ENCODE data around the gene ZNF283.
A peak's percentile ranks its signal among the peaks of the same experiment; 100 is the strongest.

ZNF283 gene

DNA sequence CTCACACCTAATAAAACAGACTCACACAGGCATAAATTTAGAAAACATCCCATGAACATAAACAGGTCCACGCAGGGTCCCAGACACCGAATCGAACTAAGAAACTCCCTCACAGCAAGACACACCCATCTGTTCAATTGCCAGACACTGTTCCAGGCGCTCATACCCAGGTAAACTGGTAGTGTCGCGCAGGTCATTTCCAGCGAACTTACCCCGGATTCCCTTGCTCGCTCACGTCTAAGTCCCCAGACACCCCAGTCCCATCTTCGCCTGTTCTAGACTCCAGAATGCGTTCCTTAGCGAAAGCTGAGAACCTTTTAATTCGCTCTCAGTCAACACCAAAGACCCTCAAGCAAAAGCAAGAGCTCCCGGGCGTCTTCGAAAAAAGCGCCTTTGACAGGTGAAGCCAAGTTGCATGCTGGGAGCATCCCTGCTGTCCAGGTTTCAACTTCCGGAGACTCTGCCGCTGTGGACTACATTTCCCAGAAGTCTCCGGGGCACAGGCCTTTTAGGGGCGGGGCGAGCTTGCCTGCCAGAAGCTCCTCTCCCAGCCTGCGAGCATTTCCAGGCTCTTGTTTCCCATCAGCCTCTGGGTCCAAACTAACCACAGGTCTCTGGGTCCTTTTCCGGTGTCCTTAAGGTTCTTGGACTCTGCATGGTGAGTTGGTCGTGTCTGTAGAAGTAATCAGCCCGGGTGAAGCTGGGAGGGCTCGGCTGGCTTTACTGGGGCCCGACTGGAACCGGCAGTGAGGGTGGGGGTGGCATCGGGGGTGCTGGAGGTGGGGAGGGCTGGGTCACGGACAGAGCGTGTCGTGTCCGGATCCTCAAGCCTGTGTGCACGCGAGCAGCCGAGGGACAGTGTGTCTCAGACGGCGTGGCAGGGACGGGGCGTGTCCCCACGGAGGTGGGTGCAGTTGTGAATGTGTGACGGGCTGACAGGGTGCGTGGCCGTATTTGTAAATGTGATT, at the start of gene ZNF283:
TSS of gene ZNF283 (plus strand) at position 535 of the 968 bp plus-strand sequence. CDS start 6,184 bp downstream, outside the sequence.
- H3K27me3 ChIP-seq (ENCODE audit: control insufficient read depth, insufficient read depth, low read length) = no peaks in the 10 kb centered on the region
- no peaks in the 10 kb centered on the region for H3K4me1 ChIP-seq (ENCODE audit: control insufficient read depth, low read depth, low read length)
- peak within 1 kb of the TSS; percentile 69 for H3K4me3 ChIP-seq (ENCODE audit: low read length)
- no peak within 1 kb of the TSS for H3K27ac ChIP-seq (ENCODE audit: low read length)
- peak within 1 kb of the TSS; percentile 39 for H3K9ac ChIP-seq (ENCODE audit: low read length)
- no peaks in the 10 kb centered on the region for H3K36me3 ChIP-seq (ENCODE audit: control insufficient read depth, low read depth, low read length)
- H3K9me3 ChIP-seq (ENCODE audit: control insufficient read depth, low read depth, low read length) = peaks cover 12% of the 10 kb centered on the region

DNA sequence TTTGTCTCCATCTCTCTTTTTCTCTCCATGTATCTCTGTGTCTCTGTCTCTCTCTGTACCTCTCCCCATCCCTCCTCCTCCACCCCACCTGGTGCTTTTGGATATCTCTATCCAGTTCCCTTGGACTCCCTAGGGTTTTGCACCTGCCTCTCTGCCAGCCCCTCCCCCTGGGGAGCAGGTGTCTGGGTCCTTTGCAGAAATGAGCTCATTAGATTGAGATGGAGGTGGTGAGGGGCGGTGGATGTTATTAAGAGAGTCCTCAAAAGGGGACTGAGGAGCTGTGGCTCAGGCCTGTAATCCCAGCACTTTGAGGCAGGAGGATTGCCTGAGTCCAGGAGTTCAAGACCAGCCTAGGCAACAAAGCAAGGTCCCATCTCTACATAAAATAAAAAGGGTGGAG, 48.5 kb upstream of the ZNF283 start:
- Histone ChIP-seq H3K27ac (ENCODE audit: low read length) (no peak overlapping the region), H3K27me3 (ENCODE audit: control insufficient read depth, insufficient read depth, low read length) (peaks cover 20% of the 10 kb centered on the region), H3K4me3 (ENCODE audit: low read length) (no peak overlapping the region), H3K9me3 (ENCODE audit: control insufficient read depth, low read depth, low read length) (no peaks in the 10 kb centered on the region), H3K9ac (ENCODE audit: low read length) (no peak overlapping the region), H3K36me3 (ENCODE audit: control insufficient read depth, low read depth, low read length) (no peaks in the 10 kb centered on the region), H3K4me1 (ENCODE audit: control insufficient read depth, low read depth, low read length) (peaks cover 10% of the 10 kb centered on the region)

DNA sequence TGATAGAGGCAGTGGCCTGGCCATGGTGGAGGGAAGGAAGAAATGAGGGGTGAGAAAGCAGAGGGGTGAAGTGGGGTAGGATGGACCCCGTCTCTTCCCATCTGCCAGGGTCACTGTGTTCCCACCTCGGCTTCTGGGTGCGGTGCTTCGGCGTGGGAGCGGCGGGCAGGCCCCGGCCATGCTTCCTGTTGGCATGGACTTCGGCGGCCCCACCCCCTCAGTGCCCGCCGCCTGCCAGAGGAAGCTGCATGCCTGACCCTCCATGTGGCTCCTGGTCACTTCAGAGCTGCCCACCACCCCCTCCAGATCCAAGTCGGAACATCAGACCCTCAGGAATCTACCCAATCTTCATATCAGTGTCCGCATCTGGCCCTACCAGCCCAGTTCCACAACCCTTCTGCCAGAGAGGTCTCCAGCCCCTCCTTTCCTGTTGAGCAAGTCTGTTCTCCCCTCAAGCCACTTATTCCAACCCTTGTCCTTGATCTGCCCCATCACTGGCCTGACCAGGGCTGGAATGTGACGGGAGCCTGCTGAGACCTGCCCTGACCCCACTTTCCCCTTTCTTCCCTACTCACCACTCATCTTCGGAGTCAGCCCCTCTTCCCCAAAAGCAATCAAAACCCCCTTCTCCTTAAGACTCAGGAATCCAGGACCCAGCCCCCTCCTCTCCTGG, 47.8 kb upstream of the ZNF283 start:
- Histone ChIP-seq H3K27me3 (ENCODE audit: control insufficient read depth, insufficient read depth, low read length) (peaks cover 13% of the 10 kb centered on the region), H3K9ac (ENCODE audit: low read length) (no peak overlapping the region), H3K4me3 (ENCODE audit: low read length) (no peak overlapping the region), H3K4me1 (ENCODE audit: control insufficient read depth, low read depth, low read length) (peaks cover 10% of the 10 kb centered on the region), H3K36me3 (ENCODE audit: control insufficient read depth, low read depth, low read length) (no peaks in the 10 kb centered on the region), H3K9me3 (ENCODE audit: control insufficient read depth, low read depth, low read length) (no peaks in the 10 kb centered on the region), H3K27ac (ENCODE audit: low read length) (no peak overlapping the region)

DNA sequence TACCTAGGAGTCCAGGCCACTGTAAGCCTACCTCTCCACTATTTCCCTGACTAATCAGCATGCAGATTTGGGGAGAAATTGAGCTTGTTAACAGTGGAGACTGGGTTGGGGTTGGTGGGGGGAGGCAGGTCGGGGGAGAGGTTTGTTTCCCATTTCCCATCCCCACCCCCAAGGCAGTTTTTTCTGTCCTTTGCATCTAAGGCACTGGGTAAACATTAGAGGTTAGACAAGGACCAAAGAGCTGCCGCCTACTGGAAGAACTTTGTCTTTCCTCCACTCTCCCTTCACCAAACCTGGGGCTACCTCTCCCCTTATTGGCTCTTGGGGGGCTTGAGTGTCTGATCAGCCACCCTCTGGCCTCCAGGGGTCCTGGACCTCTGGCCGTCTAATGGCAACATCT, 47.3 kb upstream of the ZNF283 start:
- H3K9me3 ChIP-seq (ENCODE audit: control insufficient read depth, low read depth, low read length) = no peaks in the 10 kb centered on the region
- no peak overlapping the region for H3K27ac ChIP-seq (ENCODE audit: low read length)
- H3K36me3 ChIP-seq (ENCODE audit: control insufficient read depth, low read depth, low read length) = no peaks in the 10 kb centered on the region
- H3K4me1 ChIP-seq (ENCODE audit: control insufficient read depth, low read depth, low read length) = peaks cover 10% of the 10 kb centered on the region
- H3K27me3 ChIP-seq (ENCODE audit: control insufficient read depth, insufficient read depth, low read length) = peaks cover 8% of the 10 kb centered on the region
- H3K4me3 ChIP-seq (ENCODE audit: low read length) = no peak overlapping the region
- no peak overlapping the region for H3K9ac ChIP-seq (ENCODE audit: low read length)

DNA sequence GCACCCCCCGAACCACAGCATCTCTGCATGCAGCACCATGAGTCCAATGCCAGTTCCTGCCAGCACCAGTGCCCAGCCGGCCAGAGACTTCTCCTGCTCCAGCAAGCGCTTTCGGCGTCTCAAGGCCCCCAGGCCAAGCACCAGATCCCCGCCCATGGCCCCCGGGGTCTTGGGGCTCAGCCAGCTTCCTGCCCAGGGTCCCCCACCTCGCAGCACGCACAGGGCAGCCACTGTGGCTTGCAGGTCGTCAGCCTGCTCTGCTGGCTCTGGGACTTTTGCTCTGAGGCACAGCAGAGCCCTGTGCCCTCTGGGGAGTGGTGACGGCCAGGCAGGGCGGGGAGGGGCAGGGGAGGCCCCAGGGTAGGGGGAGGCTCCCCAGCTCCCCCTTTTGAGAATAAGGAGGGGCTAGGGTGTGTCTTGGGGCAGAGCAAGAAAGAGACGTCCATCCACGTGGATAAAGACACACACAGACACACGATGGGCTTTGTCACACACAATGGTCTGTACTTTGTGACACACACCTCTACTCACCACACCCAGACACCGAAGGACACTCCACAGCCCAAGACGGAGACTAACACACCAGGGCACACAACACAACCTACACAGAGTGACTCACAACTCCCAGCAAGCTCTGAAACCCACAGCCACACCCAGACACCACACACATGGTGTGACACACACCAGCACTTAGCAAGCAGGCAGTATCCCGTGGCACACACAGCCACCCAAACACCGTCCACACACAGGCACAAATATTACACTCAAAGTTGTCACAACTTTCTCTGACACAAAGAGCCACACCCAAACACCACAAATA, 46.2 kb upstream of the ZNF283 start, which contains the start of gene KCNN4:
TSS of gene KCNN4 (minus strand) at position 268 of the 820 bp plus-strand sequence. CDS start at position 156, 112 bp downstream.
- Histone ChIP-seq H3K27ac (ENCODE audit: low read length) (no peak within 1 kb of the TSS), H3K4me1 (ENCODE audit: control insufficient read depth, low read depth, low read length) (peaks cover 10% of the 10 kb centered on the region), H3K9ac (ENCODE audit: low read length) (no peak within 1 kb of the TSS), H3K9me3 (ENCODE audit: control insufficient read depth, low read depth, low read length) (no peaks in the 10 kb centered on the region), H3K27me3 (ENCODE audit: control insufficient read depth, insufficient read depth, low read length) (no peaks in the 10 kb centered on the region), H3K36me3 (ENCODE audit: control insufficient read depth, low read depth, low read length) (no peaks in the 10 kb centered on the region), H3K4me3 (ENCODE audit: low read length) (no peak within 1 kb of the TSS)

DNA sequence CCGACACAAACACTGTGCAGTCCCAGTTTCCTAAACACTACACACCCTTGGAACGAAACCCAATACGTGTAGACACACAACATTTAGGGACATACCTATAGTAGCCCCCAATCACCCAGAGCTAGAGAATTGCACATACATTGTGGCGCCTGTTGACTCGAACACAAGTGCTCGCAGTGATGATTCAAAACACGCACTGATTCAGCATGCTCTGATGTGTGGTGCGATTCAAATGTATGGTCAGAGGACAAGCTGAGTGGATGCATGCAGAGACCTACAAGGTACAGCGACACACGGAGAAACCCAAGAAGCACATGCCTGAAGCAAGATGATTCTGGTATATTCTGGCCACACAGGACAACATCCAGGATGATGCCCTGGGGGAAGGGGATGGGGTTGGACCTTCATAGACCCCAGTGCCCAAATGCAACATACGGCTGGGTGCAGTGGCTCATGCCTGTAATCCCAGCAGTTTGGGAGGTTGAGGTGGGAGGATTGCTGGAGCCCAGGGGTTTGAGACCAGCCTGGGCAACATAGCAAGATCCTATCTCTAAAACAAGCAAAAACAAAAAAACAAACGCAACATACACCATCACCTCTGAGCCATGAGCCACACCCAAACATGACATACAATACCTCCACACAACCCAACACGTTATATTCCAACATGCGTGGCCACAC, 45.4 kb upstream of the ZNF283 start:
- H3K27me3 ChIP-seq (ENCODE audit: control insufficient read depth, insufficient read depth, low read length) = no peaks in the 10 kb centered on the region
- peaks cover 10% of the 10 kb centered on the region for H3K4me1 ChIP-seq (ENCODE audit: control insufficient read depth, low read depth, low read length)
- H3K36me3 ChIP-seq (ENCODE audit: control insufficient read depth, low read depth, low read length) = no peaks in the 10 kb centered on the region
- H3K9ac ChIP-seq (ENCODE audit: low read length) = no peak overlapping the region
- H3K4me3 ChIP-seq (ENCODE audit: low read length) = no peak overlapping the region
- no peak overlapping the region for H3K27ac ChIP-seq (ENCODE audit: low read length)
- H3K9me3 ChIP-seq (ENCODE audit: control insufficient read depth, low read depth, low read length) = no peaks in the 10 kb centered on the region

DNA sequence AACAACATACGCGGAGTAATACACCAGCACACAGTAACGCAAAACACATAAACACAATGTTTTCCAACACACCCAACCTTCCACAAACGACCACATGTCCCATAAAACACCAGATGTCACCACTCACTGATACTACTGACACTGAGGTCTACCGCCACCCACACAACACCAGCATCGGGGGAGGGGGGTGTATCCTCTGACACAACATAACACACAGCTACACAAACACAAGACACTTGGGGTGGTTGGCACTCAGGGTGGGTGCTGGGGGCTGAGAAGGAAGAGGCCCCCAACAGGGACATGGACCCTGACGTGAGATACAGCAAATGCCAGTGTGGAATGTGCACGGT, 44.8 kb upstream of the ZNF283 start:
- no peak overlapping the region for H3K9ac ChIP-seq (ENCODE audit: low read length)
- H3K4me1 ChIP-seq (ENCODE audit: control insufficient read depth, low read depth, low read length) = peaks cover 8% of the 10 kb centered on the region
- H3K4me3 ChIP-seq (ENCODE audit: low read length) = no peak overlapping the region
- no peaks in the 10 kb centered on the region for H3K27me3 ChIP-seq (ENCODE audit: control insufficient read depth, insufficient read depth, low read length)
- no peaks in the 10 kb centered on the region for H3K9me3 ChIP-seq (ENCODE audit: control insufficient read depth, low read depth, low read length)
- no peak overlapping the region for H3K27ac ChIP-seq (ENCODE audit: low read length)
- no peaks in the 10 kb centered on the region for H3K36me3 ChIP-seq (ENCODE audit: control insufficient read depth, low read depth, low read length)

DNA sequence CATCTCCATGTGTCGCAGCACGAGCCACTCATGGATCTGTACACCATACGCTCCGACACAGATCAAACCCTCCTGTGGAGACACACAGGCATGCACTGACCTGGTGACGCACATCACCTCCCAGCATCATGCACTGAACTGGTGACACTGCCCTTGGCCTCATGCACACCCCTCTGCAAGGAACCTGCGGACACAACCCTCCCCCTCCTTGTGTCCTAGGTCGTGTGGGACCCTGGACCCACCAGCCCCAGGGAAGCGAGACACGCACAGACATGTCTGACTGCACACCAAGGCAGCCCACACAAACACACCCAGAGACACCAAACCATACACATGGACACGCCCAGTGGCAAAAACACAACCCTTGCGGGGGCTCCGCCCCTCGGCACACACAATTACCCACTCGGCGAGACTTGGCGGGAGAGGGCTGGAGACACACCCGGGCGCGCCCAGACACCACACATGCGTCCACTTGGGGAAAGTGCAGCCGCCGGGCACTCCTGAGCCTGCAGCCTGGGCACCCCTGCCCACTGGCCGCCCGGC, 44.4 kb upstream of the ZNF283 start:
- H3K27ac ChIP-seq (ENCODE audit: low read length) = no peak overlapping the region

DNA sequence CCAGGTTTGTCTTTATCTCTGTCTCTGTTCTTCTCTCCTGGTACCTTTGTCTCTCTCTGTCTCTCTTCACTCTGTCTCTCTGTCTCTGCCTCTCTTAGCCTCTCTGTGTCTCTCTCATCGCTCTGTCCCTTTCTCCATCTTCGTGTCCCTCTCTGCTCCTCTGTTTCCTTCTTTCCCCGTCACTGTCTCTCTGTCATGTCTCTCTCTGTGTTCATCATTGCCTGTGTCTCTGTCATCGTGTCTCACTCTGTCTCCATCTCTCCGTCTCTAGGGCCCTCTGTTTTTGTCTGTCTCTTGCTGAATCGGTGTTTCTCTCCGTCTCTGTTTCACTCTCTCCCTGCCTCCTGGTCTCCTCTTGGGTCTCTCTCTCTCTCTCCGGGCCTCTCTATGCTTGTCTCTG, 43.5 kb upstream of the ZNF283 start:
- Histone ChIP-seq H3K27ac (ENCODE audit: low read length) (no peak overlapping the region), H3K9me3 (ENCODE audit: control insufficient read depth, low read depth, low read length) (no peaks in the 10 kb centered on the region), H3K9ac (ENCODE audit: low read length) (no peak overlapping the region), H3K36me3 (ENCODE audit: control insufficient read depth, low read depth, low read length) (no peaks in the 10 kb centered on the region), H3K4me3 (ENCODE audit: low read length) (no peak overlapping the region), H3K4me1 (ENCODE audit: control insufficient read depth, low read depth, low read length) (peaks cover 3% of the 10 kb centered on the region), H3K27me3 (ENCODE audit: control insufficient read depth, insufficient read depth, low read length) (no peaks in the 10 kb centered on the region)

More for the DNA sequence above, 44.4 kb upstream of the ZNF283 start:
- Histone ChIP-seq H3K9me3 (ENCODE audit: control insufficient read depth, low read depth, low read length) (no peaks in the 10 kb centered on the region), H3K36me3 (ENCODE audit: control insufficient read depth, low read depth, low read length) (no peaks in the 10 kb centered on the region), H3K9ac (ENCODE audit: low read length) (no peak overlapping the region), H3K4me1 (ENCODE audit: control insufficient read depth, low read depth, low read length) (peaks cover 3% of the 10 kb centered on the region), H3K4me3 (ENCODE audit: low read length) (no peak overlapping the region), H3K27me3 (ENCODE audit: control insufficient read depth, insufficient read depth, low read length) (no peaks in the 10 kb centered on the region)

DNA sequence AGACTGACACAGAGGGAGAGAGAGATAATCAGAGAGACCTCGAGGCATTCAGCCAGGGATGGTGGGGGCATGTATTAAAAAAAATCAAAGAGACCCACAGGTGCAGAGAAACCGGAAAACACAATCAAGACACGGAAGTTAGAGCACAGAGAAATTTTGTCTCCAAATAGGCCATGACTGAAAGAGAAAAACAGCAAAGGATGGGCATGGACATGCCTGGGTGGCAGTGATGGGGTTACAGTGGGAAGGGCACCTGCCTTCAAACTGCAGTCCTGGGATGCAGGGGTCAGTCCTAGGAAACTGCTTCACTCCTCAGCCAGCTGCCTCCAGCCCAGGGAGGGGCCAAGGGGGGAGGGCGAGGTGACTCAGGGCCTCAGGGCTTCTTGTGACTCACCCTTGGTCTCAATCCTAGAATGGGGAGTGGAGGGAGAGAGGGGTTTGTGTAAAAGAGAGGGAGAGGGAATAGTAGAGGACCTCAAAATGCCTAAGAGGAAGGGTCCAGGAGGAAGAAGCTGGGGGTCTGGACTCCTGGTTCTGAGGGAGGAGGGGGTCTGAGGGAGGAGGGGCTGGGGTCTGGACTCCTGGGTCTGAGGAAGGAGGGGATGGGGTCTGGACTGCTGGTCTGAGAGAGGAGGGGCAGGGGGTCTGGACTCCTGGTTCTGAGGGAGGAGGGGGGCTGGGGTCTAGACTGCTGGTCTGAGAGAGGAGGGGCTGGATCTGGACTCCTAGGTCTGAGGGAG, 42.7 kb upstream of the ZNF283 start:
- H3K4me3 ChIP-seq (ENCODE audit: low read length) = no peak overlapping the region
- no peak overlapping the region for H3K9ac ChIP-seq (ENCODE audit: low read length)
- no peaks in the 10 kb centered on the region for H3K9me3 ChIP-seq (ENCODE audit: control insufficient read depth, low read depth, low read length)
- no peaks in the 10 kb centered on the region for H3K27me3 ChIP-seq (ENCODE audit: control insufficient read depth, insufficient read depth, low read length)
- peaks cover 3% of the 10 kb centered on the region for H3K4me1 ChIP-seq (ENCODE audit: control insufficient read depth, low read depth, low read length)
- no peak overlapping the region for H3K27ac ChIP-seq (ENCODE audit: low read length)
- H3K36me3 ChIP-seq (ENCODE audit: control insufficient read depth, low read depth, low read length) = no peaks in the 10 kb centered on the region
